Transverse colon (tissue), 4 donors: ENCODE results near the gene CLEC18A.
"Not testable (repeated sequence)": the region's sequence is repeated elsewhere in the genome, so short reads cannot be mapped to it uniquely, and the experiment has no call there.

ENCODE experiments used
- EP300 ChIP-seq: sonication (generic); formaldehyde crosslinking; IDR thresholded peaks from one replicate; pipeline ENCODE4 v1.6.1; 2017; ENCODE audit warnings: antibody characterized with exemption, low read depth
- POLR2AphosphoS5 ChIP-seq, 3 donors: sonication (generic); formaldehyde crosslinking; IDR thresholded peaks; one replicate each; pipeline ENCODE4 v1.6.1; 2016; ENCODE audit warnings: antibody characterized with exemption in 3 of 3
- TF ChIP-seq, protein P1 (sequence below), 5 experiments: fragments of 200-600 bp in 3 of 5; fragments of 450-650 bp in 2 of 5; sonication (generic) in 3 of 5; IDR thresholded peaks; 1 replicate in 2 of 5; 2 replicates in 3 of 5; pipeline ENCODE4 v1.5.1; 2016 to 2017; ENCODE audit warnings: antibody characterized with exemption in 5 of 5, inconsistent platforms in 3 of 5, mild to moderate bottlenecking in 2 of 5, moderate library complexity in 1 of 5

GRCh38 chr16:69963312-69963711, 12.2 kb downstream of the CLEC18A start:
- TF ChIP-seq POLR2AphosphoS5 (IDR thresholded peaks at IDR 0.05); EP300: not testable (repeated sequence)
- TF ChIP-seq, protein P1, sequence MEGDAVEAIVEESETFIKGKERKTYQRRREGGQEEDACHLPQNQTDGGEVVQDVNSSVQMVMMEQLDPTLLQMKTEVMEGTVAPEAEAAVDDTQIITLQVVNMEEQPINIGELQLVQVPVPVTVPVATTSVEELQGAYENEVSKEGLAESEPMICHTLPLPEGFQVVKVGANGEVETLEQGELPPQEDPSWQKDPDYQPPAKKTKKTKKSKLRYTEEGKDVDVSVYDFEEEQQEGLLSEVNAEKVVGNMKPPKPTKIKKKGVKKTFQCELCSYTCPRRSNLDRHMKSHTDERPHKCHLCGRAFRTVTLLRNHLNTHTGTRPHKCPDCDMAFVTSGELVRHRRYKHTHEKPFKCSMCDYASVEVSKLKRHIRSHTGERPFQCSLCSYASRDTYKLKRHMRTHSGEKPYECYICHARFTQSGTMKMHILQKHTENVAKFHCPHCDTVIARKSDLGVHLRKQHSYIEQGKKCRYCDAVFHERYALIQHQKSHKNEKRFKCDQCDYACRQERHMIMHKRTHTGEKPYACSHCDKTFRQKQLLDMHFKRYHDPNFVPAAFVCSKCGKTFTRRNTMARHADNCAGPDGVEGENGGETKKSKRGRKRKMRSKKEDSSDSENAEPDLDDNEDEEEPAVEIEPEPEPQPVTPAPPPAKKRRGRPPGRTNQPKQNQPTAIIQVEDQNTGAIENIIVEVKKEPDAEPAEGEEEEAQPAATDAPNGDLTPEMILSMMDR (IDR thresholded peaks at IDR 0.05), result not testable (repeated sequence)
